Measurements from ENCODE around the gene MYOM1.

MYOM1 gene

GRCh38 chr18:3111523-3112240, 108.1 kb downstream of the MYOM1 start:
- no peak for DNase-seq

GRCh38 chr18:3110034-3110752, 109.6 kb downstream of the MYOM1 start:
- DNase-seq: no peak

- no peak for DNase-seq
Observed at GRCh38 chr18:3107740-3108151, 112.0 kb downstream of the MYOM1 start.

- peak; percentile 49 for DNase-seq
Observed at GRCh38 chr18:3104190-3105054, 115.3 kb downstream of the MYOM1 start.

- peak; percentile 77 for DNase-seq
Observed at GRCh38 chr18:3103576-3103975, 116.2 kb downstream of the MYOM1 start.

GRCh38 chr18:3102983-3103382, 116.8 kb downstream of the MYOM1 start:
- DNase-seq: no peak

GRCh38 chr18:3100498-3101132, 119.2 kb downstream of the MYOM1 start:
- DNase-seq: no peak

GRCh38 chr18:3099327-3099726, 120.4 kb downstream of the MYOM1 start:
- no peak for DNase-seq

- no peak for DNase-seq
Observed at GRCh38 chr18:3097082-3097481, 122.7 kb downstream of the MYOM1 start.

GRCh38 chr18:3095921-3096320, 123.8 kb downstream of the MYOM1 start:
- DNase-seq: no peak

GRCh38 chr18:3094338-3094684, 125.5 kb downstream of the MYOM1 start:
- peak; percentile 77 for DNase-seq

GRCh38 chr18:3093624-3094337, 126.0 kb downstream of the MYOM1 start:
- DNase-seq: peak; percentile 45

- no peak for DNase-seq
Observed at GRCh38 chr18:3092727-3093126, 127.0 kb downstream of the MYOM1 start.

- no peak for DNase-seq
Observed at GRCh38 chr18:3089579-3089978, 130.2 kb downstream of the MYOM1 start.

GRCh38 chr18:3088449-3088848, 131.3 kb downstream of the MYOM1 start:
- DNase-seq: no peak

GRCh38 chr18:3086871-3087270, 132.9 kb downstream of the MYOM1 start:
- no peak for DNase-seq

- no peak for DNase-seq
Observed at GRCh38 chr18:3085612-3086011, 134.2 kb downstream of the MYOM1 start.

GRCh38 chr18:3084206-3084605, 135.6 kb downstream of the MYOM1 start:
- DNase-seq: no peak

GRCh38 chr18:3083766-3084165, 136.0 kb downstream of the MYOM1 start:
- DNase-seq: no peak

GRCh38 chr18:3081584-3081991, 138.2 kb downstream of the MYOM1 start:
- no peak for DNase-seq

GRCh38 chr18:3079653-3080052, 140.1 kb downstream of the MYOM1 start:
- no peak for DNase-seq

- no peak for DNase-seq
Observed at GRCh38 chr18:3075491-3075890, 144.3 kb downstream of the MYOM1 start.
